Measurements from ENCODE around the gene COX6A1.
"Not testable (repeated sequence)": the region's sequence is repeated elsewhere in the genome, so short reads cannot be mapped to it uniquely, and the experiment has no call there.

The COX6A1 gene

GRCh38 chr12:120485961-120486881 is 48.3 kb downstream of the COX6A1 start:
- no peak overlapping the region for H3K4me3 ChIP-seq (ENCODE audit: low read length)
- no peak for DNase-seq (ENCODE audit: low read depth, low spot score)

DNA sequence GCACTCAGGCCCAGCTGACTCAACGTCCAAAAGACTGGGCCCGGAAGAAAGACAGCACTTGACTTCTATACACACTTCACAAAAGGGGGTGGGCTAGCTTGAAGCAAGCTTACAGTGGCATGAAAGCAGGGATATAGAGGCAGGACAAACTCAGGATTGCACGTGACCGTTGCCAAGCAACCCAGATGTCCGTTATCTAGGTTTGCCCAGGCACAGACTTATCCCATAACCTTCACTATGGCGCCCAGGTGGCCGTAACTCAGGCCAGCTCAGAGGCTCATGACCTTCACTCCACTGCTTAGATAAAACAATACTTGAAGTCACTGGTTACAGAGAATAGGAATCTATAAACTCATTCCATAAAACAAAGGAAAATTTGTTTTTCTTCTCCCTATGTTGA is 49.6 kb downstream of the COX6A1 start:
- DNase-seq (ENCODE audit: low read depth, low spot score); H3K4me3 ChIP-seq (ENCODE audit: low read length): not testable (repeated sequence)

GRCh38 chr12:120488057-120488640 is 50.2 kb downstream of the COX6A1 start:
- no peak for DNase-seq (ENCODE audit: low read depth, low spot score)

GRCh38 chr12:120489018-120489417 is 51.1 kb downstream of the COX6A1 start:
- H3K4me3 ChIP-seq (ENCODE audit: low read length): no peak overlapping the region
- no peak for DNase-seq (ENCODE audit: low read depth, low spot score)

More at GRCh38 chr12:120488057-120488640, 50.2 kb downstream of the COX6A1 start:
- no peak overlapping the region for H3K4me3 ChIP-seq (ENCODE audit: low read length)

DNA sequence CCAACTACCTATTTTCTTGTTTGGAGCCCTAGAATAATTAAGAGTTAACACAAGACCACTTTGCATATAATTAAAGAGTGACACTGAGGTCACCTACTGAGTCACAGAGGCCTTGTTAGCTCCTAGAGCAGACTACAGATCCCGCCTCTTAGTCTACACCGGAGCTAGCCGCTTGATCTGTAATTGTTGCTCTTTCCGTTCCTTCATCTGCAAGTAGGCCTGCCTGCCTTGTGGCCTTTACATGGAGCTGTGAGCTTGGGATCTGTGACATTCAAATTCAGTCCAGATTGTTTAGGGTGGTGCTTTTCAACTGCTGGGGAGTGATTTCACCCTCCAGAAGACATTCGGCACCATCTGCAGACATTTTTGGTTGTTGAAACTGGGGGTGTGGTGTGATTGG is 52.4 kb downstream of the COX6A1 start:
- no peak overlapping the region for H3K4me3 ChIP-seq (ENCODE audit: low read length)
- no peak for DNase-seq (ENCODE audit: low read depth, low spot score)

All from Jurkat, Clone E6-1 (cell line).